Retinal pigment epithelial cell (primary cell): Measurements from ENCODE around the gene SIAH3.

Experiments used
- DNase-seq: peaks from one replicate; pipeline ENCODE4 v3.0.0-alpha.2; 2010; ENCODE audit warnings: low read depth
- H3K4me3 ChIP-seq: 2 replicates; pipeline ENCODE4 v1.5.1; 2011; ENCODE audit warnings: mild to moderate bottlenecking, low read length, control low read depth, moderate library complexity
- TF ChIP-seq, protein P1 (sequence below): conservative IDR thresholded peaks from 2 replicates; pipeline ENCODE4 v1.5.1; 2011; ENCODE audit warnings: low read depth, low read length, control low read depth, inconsistent platforms

The SIAH3 gene

GRCh38 chr13:45776748-45777147, 74.8 kb downstream of the SIAH3 start:
- no peak for DNase-seq
- TF ChIP-seq, protein P1, sequence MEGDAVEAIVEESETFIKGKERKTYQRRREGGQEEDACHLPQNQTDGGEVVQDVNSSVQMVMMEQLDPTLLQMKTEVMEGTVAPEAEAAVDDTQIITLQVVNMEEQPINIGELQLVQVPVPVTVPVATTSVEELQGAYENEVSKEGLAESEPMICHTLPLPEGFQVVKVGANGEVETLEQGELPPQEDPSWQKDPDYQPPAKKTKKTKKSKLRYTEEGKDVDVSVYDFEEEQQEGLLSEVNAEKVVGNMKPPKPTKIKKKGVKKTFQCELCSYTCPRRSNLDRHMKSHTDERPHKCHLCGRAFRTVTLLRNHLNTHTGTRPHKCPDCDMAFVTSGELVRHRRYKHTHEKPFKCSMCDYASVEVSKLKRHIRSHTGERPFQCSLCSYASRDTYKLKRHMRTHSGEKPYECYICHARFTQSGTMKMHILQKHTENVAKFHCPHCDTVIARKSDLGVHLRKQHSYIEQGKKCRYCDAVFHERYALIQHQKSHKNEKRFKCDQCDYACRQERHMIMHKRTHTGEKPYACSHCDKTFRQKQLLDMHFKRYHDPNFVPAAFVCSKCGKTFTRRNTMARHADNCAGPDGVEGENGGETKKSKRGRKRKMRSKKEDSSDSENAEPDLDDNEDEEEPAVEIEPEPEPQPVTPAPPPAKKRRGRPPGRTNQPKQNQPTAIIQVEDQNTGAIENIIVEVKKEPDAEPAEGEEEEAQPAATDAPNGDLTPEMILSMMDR = no peak
- no peak overlapping the region for H3K4me3 ChIP-seq

DNA sequence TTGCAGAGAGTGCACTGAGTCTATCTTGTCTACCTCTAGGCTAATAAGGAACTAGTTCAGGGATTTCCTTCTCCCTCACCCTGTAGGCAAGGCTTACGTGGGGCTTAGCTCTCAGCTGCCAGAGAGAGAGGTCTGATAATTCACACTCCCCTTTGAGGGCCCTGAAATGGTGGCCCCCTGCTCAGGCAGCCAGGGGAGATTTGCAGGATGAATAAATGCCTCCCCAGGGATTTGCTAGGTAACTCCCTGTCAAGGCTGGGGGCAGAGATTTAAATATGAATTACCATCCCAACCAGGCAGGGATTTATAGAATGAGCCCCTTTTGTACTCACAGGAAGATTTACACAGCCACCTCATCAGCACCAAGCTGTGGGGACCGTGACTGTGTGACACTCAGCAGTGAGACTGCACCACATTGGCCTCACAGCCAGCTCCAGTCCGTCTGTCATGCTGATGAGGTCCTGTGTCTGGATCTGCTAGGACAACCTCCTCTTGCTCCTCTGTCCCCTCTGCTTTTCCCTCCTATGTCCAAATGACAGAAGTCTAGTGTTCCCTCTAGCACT, 76.1 kb downstream of the SIAH3 start:
- H3K4me3 ChIP-seq = no peak overlapping the region
- no peak for DNase-seq
- TF ChIP-seq, protein P1 = no peak

DNA sequence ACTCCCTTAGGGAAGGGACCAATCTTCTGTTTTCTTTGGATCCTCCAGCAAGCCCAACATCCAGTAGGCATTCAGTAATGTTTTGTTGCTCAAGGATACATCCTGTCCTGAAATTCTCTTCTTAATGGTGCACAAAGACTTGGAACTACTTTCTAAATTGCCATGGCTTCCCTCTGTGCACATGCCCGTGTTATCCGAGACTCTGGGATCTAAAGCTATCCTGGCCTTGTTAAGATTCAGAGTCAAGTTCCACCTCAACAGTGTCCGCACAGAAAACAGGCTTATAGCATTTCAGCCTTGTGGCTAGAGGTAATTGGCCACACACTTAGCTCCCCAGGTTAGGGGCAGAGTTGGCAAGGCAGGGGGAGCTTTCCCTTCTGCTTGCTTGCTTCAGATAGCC, 77.6 kb downstream of the SIAH3 start:
- no peak overlapping the region for H3K4me3 ChIP-seq
- TF ChIP-seq, protein P1 = no peak
- no peak for DNase-seq

GRCh38 chr13:45773236-45773635, 78.3 kb downstream of the SIAH3 start:
- no peak for DNase-seq

GRCh38 chr13:45770886-45771285, 80.7 kb downstream of the SIAH3 start:
- no peak for DNase-seq
- TF ChIP-seq, protein P1 = no peak
- no peak overlapping the region for H3K4me3 ChIP-seq

More at GRCh38 chr13:45773236-45773635, 78.3 kb downstream of the SIAH3 start:
- no peak overlapping the region for H3K4me3 ChIP-seq
- TF ChIP-seq, protein P1 = no peak

- TF ChIP-seq, protein P1 = no peak
- DNase-seq = no peak
These were observed 82.7 kb downstream of the SIAH3 start for GRCh38 chr13:45768656-45769479.

DNA sequence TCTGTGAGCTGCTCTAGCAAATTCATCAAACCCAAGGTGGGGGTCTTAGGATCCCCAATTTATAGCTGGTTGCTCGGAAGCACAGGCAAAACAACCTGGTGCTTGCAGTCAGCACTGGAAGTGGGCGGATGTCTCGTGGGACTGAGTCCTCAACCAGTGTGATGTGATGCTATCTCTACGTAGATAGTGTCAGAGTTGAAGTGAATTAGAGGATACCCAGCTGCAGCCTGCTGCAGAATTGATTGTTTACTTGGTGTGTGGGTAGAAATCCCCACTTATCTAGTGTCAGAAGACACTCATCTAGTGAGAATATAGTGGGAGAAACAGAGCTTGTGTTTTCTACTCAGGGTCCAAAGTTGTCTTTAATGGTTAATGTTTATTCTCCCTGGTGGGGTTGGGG, 86.1 kb downstream of the SIAH3 start:
- H3K4me3 ChIP-seq = no peak overlapping the region
- no peak for DNase-seq
- TF ChIP-seq, protein P1 = no peak

More at GRCh38 chr13:45768656-45769479, 82.7 kb downstream of the SIAH3 start:
- H3K4me3 ChIP-seq = no peak overlapping the region
